ENCODE measurements around the gene PCDHGC4. TPM values are rescaled to one million over a fixed set of nuclear protein-coding genes. Genes with fewer than 3 reads are reported as not detected.

The PCDHGC4 gene
- total RNA-seq, 1 donor from 2014 or later: 5.8 TPM

DNA sequence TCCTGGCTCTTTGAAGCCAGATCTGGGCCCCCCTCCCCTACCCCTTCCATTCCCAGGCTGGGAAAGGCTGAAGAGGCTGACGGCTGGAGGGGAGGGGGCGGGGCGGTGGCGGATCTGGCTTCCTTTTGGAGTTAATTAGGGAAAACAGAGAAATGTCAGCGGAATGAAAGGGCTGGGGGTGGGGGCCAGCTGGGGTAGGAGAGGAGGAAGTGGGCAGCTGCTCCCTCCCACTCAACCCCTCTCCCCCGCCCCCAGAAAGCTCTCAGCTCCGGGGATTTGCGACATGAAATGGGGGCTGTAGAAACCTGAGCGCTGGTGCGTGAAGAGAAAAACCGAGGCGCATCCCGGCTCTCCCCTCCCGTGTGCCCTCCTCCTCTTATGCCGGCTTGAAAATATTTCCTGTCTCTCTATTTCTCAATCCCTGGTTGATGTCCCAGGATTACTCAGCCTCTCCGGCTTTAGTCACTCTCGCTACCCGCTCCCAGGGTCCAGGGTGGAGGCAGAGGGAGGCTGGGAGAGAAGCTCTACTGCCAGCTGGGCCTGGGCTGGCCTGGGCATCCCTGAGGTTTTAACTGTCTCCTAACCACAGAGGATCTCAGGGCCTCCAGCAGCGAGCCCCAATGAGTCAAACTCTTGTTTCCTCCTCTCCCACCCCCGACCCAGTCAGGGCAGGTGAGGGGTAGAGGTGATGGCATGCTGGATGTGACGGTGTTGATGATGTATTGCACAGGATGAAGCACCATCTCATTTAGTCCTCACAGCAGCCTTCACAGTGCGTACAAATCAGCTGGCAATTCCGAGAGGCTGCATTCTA, 24.2 kb downstream of the PCDHGC4 start:
- DNase-seq (ENCODE audit: low spot score): peak; percentile 78
- intact Hi-C loops (cut with DNase I): no loop called here

DNA sequence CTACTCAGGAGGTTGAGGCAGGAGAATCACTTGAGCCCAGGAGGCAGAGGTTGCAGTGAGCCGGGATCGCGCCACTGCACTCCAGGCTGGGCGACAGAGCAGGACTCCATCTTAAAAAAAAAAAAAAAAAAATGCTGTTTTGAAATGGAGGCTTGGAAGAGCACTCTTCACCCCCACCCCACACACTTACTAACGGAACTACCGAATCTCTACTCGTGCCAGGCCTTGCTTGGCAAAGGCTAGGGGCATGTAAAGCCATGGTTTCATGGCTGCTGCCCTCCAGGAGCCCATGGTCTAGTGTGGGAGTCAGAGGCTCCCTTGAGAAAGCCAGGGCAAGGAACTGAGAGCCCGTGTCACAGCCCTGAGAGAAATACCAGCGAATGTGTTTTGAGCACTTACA, 25.3 kb downstream of the PCDHGC4 start:
- intact Hi-C loops (cut with DNase I): no loop called here
- DNase-seq (ENCODE audit: low spot score): no peak

DNA sequence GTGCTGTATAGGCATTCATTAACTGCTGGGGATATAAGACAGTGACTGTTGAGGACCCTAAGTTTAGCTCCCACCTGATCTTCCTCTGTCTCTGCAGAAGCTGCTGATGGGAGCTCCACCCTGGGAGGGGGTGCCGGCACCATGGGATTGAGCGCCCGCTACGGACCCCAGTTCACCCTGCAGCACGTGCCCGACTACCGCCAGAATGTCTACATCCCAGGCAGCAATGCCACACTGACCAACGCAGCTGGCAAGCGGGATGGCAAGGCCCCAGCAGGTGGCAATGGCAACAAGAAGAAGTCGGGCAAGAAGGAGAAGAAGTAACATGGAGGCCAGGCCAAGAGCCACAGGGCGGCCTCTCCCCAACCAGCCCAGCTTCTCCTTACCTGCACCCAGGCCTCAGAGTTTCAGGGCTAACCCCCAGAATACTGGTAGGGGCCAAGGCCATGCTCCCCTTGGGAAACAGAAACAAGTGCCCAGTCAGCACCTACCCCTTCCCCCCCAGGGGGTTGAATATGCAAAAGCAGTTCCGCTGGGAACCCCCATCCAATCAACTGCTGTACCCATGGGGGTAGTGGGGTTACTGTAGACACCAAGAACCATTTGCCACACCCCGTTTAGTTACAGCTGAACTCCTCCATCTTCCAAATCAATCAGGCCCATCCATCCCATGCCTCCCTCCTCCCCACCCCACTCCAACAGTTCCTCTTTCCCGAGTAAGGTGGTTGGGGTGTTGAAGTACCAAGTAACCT, 26.2 kb downstream of the PCDHGC4 start:
- intact Hi-C loops (cut with DNase I): no loop called here

DNA sequence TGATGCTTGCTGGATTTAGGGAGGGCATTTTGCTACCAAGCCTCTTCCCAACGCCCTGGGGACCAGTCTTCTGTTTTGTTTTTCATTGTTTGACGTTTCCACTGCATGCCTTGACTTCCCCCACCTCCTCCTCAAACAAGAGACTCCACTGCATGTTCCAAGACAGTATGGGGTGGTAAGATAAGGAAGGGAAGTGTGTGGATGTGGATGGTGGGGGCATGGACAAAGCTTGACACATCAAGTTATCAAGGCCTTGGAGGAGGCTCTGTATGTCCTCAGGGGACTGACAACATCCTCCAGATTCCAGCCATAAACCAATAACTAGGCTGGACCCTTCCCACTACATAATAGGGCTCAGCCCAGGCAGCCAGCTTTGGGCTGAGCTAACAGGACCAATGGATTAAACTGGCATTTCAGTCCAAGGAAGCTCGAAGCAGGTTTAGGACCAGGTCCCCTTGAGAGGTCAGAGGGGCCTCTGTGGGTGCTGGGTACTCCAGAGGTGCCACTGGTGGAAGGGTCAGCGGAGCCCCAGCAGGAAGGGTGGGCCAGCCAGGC, 27.0 kb downstream of the PCDHGC4 start:
- DNase-seq (ENCODE audit: low spot score): no peak
- intact Hi-C loops (cut with DNase I): loop anchor here (2.0 kb wide), 1 partner anchor 35 kb away; no protein-coding TSS in a partner anchor

More for the DNA sequence above, 26.2 kb downstream of the PCDHGC4 start:
- peak; percentile 63 for DNase-seq (ENCODE audit: low spot score)

DNA sequence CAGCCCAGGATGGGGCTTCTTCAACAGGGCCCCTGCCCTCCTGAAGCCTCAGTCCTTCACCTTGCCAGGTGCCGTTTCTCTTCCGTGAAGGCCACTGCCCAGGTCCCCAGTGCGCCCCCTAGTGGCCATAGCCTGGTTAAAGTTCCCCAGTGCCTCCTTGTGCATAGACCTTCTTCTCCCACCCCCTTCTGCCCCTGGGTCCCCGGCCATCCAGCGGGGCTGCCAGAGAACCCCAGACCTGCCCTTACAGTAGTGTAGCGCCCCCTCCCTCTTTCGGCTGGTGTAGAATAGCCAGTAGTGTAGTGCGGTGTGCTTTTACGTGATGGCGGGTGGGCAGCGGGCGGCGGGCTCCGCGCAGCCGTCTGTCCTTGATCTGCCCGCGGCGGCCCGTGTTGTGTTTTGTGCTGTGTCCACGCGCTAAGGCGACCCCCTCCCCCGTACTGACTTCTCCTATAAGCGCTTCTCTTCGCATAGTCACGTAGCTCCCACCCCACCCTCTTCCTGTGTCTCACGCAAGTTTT, 27.6 kb downstream of the PCDHGC4 start:
- DNase-seq (ENCODE audit: low spot score): peak; percentile 93
- intact Hi-C loops (cut with DNase I): loop anchor here (2.0 kb wide), 1 partner anchor 36 kb away; no protein-coding TSS in a partner anchor

DNA sequence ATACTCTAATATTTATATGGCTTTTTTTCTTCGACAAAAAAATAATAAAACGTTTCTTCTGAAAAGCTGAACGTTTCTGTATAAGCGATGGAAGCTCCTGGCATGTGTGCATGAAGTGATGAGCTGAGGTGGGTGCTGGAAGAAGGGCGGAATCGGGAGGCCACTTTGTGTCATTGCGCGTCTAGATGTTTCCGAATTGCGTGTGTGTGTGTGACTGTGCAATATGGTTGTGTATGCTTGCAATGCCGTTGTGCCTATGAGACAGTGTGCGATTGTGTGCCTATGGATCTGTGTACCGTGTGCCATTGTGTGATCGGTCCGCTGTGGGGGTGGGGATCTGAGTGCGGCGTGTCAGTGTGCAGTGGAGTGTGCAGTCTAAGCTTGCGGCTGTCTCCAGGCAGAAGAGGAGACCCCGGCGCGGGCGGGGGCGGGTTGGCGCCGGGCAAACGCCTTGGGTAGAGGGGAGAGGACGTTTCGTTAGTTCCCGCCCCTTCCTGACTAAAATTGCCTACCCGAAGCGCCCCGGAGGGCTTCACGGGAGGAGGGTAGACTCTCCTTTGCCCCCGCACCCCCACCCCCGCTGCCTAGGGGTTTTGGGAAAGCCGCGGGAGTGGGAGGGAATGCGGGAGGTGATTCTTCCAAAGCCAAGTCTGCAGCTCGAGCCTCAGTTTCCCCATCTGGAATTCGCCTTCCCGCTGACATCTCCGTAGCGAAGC, 28.2 kb downstream of the PCDHGC4 start:
- peak; percentile 72 for DNase-seq (ENCODE audit: low spot score)
- intact Hi-C loops (cut with DNase I): loop anchor here (1.0 to 2.0 kb wide), 2 partner anchors 11 to 36 kb away; no protein-coding TSS in a partner anchor

DNA sequence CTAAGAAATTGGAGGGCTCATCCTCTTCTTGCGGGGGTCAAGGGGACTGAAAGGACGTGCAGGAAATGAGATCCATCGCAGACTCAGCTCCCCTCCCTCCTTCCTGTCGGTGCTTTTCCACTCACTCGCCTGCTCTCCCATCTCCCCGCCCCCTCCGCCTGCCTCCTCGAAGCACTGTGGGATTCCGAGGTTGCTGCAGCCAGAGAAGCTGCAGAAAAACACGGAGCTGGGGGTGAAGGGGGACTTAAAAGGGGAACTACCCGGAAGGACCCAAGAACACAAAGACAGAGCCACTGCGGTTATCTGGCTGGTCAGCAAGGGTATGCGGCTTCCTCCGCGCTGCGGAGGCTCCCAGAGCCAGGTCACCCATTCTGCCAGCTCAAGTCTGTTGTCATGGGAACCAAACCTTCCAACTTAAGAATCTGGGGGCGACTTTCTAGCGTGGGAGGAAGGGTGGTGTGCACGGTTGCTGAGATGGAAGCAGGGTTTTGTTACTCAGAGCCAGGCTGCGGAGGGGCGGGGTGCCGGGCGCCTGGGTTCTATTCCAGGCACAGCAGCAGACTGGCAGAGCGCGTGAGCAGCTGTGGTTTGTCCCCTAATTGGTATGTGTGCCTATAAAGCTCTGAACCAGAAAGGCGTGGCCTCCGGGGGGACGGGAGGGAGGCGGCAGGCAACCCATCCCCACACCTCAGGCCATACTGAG, 28.9 kb downstream of the PCDHGC4 start:
- intact Hi-C loops (cut with DNase I): loop anchor here (1.0 to 2.0 kb wide), 2 partner anchors 11 to 37 kb away; no protein-coding TSS in a partner anchor
- DNase-seq (ENCODE audit: low spot score): no peak

DNA sequence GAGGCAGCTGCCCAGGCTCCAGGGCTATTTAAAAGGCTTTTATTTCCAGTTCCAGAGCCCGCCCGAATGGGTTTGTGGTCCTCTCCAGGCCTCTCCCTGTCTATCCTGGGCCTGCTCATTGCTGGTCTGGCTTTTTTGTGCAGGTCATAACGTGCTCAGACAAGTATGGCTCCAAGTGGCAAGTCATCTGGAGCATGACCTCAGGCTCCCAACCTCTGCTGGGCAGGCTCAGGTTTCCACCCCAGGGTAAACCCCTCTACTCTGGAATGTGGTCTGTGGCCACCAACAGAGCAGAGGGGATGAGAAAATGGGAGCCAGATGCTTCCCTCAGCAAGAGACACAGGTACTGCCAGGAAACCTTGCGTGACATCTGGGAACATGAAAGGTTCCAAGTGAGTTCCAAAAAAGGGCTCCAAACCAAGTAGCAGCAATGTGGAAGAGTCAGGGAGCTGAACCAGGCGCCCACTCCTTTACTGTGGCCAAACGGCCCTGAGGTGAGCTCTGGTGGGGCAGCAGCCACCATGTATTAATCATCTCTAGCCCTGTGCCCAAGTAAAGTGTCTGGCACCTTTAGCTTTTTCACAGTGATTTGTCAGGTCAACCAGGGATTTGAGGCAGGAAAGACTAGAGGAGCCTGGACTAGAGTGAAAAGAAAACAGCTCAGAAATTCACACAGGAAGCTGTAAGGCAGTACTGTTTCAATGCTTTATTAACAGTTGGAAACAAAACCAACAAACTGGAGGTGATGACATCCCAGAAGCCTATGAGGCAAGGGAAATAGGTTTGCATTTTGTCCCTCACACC, 29.7 kb downstream of the PCDHGC4 start:
- intact Hi-C loops (cut with DNase I): no loop called here
- DNase-seq (ENCODE audit: low spot score): no peak

DNA sequence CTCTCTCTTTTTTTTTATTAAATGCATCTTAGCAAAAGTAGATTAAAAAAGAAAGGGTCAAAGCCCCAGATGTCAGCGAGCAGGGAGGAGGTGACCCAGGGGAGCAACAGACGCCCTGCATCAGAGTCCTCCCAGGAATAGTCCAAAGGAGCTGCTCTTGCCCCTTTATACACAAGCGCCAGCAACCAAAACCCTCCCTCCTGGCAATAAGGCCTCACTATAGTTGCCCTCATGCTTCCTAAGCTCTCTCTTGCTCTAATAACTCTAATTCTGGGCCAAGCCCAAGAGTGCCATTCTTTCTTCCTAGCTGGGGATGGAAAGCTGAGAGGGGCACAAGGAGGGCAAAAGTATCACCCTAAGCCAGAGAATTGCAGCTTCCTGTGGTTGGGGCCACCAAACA, 30.3 kb downstream of the PCDHGC4 start:
- intact Hi-C loops (cut with DNase I): no loop called here
- DNase-seq (ENCODE audit: low spot score): no peak

DNA sequence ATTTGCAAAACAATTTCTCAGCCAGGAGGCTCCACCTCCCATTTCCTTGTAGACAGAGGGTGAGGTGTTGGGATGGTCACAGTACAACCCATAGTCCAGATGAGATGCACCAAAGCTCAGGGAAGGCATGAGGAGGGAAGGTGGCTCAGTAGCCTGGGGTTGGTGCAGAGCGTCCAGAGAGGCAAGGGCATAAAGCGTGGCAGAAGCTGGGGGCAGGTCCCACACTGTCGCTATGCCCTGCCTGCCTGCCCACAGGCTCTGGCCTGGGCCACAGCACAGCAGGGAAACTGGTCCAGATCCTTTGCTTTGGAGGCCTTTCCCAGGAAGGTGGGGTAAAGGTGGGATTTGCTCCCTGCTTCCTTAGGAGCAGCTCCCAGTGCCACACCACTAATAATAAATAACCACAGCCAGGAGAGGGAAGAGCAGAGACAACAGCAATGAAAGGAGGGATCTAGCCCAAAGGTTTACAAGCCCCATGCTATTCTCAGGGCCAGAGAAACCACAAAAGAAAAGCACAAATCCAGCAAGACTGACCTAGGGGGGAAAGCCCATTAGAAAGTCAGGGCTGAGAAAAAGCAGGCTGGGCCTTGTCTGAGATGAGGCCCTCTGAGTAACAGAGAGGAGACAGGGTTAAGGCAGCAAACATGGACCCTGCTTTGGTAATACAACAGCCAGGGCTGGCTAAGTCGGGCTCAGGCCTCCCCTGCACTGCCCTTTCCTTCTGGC, 31.3 kb downstream of the PCDHGC4 start:
- intact Hi-C loops (cut with DNase I): no loop called here

DNA sequence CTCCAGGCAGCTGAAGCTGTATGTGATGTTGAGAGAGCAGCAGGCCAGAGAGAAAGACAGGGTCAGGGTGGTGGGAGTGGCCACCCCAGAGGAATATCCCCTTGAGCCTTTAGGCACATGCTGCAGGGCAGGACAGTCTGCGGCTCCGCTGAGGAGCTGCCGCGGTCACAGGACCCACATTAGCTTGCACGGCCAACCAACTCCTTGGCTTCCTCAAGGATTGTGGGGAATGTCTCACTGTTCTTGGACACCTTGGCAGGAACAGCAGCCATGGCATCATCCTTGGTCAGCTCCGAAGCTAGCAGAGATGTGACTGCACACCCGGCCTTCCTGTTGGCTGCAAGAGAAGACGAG, 31.8 kb downstream of the PCDHGC4 start:
- intact Hi-C loops (cut with DNase I): no loop called here
- DNase-seq (ENCODE audit: low spot score): no peak

More for the DNA sequence above, 31.3 kb downstream of the PCDHGC4 start:
- no peak for DNase-seq (ENCODE audit: low spot score)

DNA sequence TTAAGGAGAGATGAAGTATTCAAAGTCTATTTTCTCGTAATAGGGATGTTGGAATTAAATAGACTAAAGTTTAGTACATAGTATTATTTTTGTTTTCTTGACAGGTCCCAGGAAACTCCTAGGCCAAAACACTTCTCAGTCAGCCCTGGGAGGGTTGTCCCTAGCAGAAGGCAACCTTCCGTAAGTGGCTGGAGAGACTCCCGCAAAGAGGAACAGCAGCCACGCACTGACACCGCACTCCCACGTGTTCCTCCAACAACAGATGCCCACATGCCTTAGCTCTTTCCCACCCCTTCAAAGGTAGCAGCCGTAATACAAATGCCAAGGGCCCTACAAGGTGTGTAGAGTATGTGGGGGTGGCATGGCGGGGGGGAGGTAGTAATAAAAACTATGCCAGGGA, 32.5 kb downstream of the PCDHGC4 start:
- DNase-seq (ENCODE audit: low spot score): no peak
- intact Hi-C loops (cut with DNase I): no loop called here

DNA sequence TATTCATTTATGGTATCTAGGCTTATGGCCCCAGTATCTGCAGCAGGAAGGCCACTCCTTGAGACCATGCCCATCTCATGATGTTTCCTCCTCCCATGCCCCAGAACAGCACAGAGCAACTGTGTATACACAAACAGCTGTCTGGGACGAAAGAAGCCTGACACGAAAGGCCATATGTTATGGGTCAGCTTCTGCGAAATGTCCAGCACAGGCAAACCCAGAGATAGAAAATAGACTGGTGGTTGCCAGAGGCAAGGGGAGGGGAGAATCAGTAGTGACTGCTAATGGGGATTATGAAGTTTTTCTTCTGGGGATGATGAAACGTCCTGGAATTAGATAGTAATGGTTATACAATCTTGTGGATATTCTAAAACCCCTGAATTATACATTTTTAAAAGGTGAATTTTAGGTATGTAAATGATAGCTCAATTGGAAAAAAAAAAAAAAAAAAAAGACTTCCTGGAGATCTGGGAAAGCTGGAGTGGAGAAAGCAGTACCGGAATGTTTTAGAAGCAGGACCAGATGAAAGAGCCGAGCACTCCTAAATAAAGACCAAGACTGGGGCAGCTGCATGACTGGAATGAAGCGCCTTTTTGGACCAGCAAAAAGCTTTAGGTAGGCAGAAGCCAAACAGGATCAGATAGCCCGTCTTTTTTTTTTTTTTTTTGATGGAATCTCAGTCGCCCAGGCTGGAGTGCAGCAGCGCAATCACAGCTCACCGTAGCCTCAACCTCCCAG, 33.2 kb downstream of the PCDHGC4 start:
- DNase-seq (ENCODE audit: low spot score): no peak
- intact Hi-C loops (cut with DNase I): no loop called here

DNA sequence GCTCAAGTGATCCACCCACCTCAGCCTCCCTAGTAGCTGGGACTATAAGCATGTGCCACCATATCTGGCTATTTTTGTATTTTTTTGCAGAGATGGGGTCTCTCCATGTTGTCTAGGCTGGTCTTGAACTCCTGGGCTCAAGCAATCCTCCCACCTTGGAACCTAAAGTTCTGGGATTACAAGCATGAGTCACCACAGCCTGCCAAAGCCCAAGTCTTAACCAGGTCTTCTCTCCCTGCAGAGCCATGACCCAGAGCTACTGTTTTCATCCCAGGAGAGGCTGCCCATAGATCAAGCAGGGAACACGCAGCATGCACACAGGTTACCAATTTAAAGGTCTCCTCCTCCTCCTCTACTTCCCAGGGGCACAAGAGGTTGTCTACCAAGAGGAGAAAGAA, 33.8 kb downstream of the PCDHGC4 start:
- DNase-seq (ENCODE audit: low spot score): no peak
- intact Hi-C loops (cut with DNase I): no loop called here

DNA sequence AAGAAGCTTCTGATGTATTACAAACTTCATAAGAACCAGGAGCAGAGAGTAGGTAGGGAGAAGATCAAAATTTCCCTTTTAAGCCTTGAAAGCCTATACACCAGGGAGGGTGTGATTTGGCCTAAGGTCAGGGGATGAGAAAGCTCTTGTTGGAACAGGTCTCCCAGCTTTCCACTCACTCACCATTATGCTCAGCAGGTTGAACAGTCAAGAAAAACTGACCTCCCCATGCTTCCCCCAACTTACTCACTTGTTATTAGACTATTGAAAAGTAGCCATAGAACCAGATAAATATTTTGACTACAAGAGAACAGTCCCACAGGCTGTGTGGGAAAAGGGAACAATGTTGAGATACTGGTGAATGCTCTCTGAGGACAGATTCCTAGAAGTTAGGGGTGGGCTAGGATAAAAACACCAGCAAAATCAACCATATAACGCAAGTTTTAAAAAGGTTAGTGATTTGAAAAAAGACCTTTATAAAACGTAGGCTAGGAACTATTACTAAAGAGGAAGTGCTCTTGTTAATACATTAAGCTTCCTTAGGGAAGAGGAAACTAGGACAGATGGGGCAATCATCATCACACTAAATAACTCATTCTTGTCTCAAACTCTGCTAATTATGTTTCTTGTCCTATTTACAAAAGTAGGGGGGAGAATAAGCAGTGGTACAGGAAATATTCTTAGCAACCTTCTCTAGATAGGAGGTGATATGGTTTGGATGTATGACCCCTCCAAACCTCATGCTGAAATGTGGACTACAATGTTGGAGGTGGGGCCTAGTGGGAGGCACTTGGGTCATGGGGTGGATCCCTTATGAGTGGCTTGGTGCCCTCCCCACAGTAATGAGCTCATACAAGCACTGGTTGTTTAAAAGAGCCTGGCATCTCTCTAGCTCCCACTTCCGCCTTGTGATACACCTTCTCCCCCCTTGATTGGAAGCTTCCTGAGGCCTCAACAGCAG, 35.1 kb downstream of the PCDHGC4 start:
- intact Hi-C loops (cut with DNase I): loop anchor here (5.0 to 10.0 kb wide), 2 partner anchors 88 to 195 kb away; partner anchors contain the start of genes PCDHGA12 and TAF7
- no peak for DNase-seq (ENCODE audit: low spot score)

Data from cardiac septum (tissue), 1 donor.